Fibroblast of villous mesenchyme (primary cell): ENCODE results near the gene CTNND2. TPM values are rescaled to one million over a fixed set of nuclear protein-coding genes. Genes with fewer than 3 reads are reported as not detected.

Experiments
- DNase-seq: peaks from one replicate; pipeline ENCODE4 v3.0.0-alpha.2; 2010; ENCODE audit warnings: low read depth
- H3K4me3 ChIP-seq: 2 replicates; pipeline ENCODE4 v1.5.1; 2011; ENCODE audit warnings: low read depth, mild to moderate bottlenecking, low read length
- CTCF ChIP-seq: IDR thresholded peaks from 2 replicates; pipeline ENCODE4 v1.5.1; 2012; ENCODE audit warnings: low read depth, mild to moderate bottlenecking, low read length; ENCODE audit not compliant: insufficient read depth
- small RNA-seq: library from RNA; depleted of rRNA; stranded (forward); fragments of <200 nt; gene quantifications from one replicate; pipeline ENCODE3, GENCODE V24; 2012
- total RNA-seq: library from RNA; depleted of rRNA; stranded (reverse); fragments of >200 nt; gene quantifications from 2 replicates; pipeline ENCODE4 v1.2.3, GENCODE V29; 2012

Gene CTNND2
- total RNA-seq, 1 donor: not detected

- no peak overlapping the region for H3K4me3 ChIP-seq
- TF ChIP-seq CTCF: no peak
- DNase-seq: no peak
Observed at GRCh38 chr5:10923310-10923709, 980.9 kb downstream of the CTNND2 start.

Small RNAs within 50 kb of the gene (small RNA-seq; reads per million reads assigned to genes)
- gene RNU6-429P: not detected
